ENCODE measurements around the gene C16orf54. TPM values are rescaled to one million over a fixed set of nuclear protein-coding genes. Genes with fewer than 3 reads are reported as not detected.
"Not testable (repeated sequence)": the region's sequence is repeated elsewhere in the genome, so short reads cannot be mapped to it uniquely, and the experiment has no call there.

Gene C16orf54
- total and polyA plus RNA-seq, 4 donors = 0.38 to 2.4 (median 0.84) TPM

- no peak overlapping the region for H3K27ac ChIP-seq (ENCODE audit: low read depth in 1 of 2, low read length in 2 of 2)
- H3K9ac ChIP-seq (ENCODE audit: low read depth in 1 of 2, low read length in 2 of 2) = no peak overlapping the region
- WGBS = 96% methylated on average over 21 of the region's 21 CpGs
- peaks cover 0 to 2% (median under 1%) of the 10 kb centered on the region in 4 donors for H3K36me3 ChIP-seq (ENCODE audit: control insufficient read depth in 4 of 4, insufficient read depth in 3 of 4, low read depth in 1 of 4, low read length in 3 of 4)
- no peaks in the 10 kb centered on the region for H3K27me3 ChIP-seq (ENCODE audit: control insufficient read depth in 4 of 4, insufficient read depth in 4 of 4, low read length in 3 of 4)
- DNase-seq (ENCODE audit: low spot score) = no peak
- peaks cover 2 to 10% (median 5%) of the 10 kb centered on the region in 4 donors for H3K4me1 ChIP-seq (ENCODE audit: control insufficient read depth in 4 of 4, insufficient read depth in 4 of 4, low read length in 3 of 4)
- no peak overlapping the region for H3K4me3 ChIP-seq (ENCODE audit: low read depth in 1 of 3, low read length in 3 of 3)
- no peaks in the 10 kb centered on the region for H3K9me3 ChIP-seq (ENCODE audit: control insufficient read depth in 4 of 4, low read length in 3 of 4)
- TF ChIP-seq SP1 (IDR thresholded peaks at IDR 0.05) (no peak), YY1 (IDR thresholded peaks at IDR 0.05) (no peak), NR2F2 (IDR thresholded peaks at IDR 0.05) (no peak), EGR1 (IDR thresholded peaks at IDR 0.05; ENCODE audit: low read depth in 2 of 2) (no peak), HNF4A (conservative IDR thresholded peaks at IDR 0.05) (no peak), FOXA2 (IDR thresholded peaks at IDR 0.05) (no peak), HNF4G (IDR thresholded peaks at IDR 0.05) (no peak)
Measured at GRCh38 chr16:29696881-29697331, 48.9 kb downstream of the C16orf54 start.

- H3K27ac ChIP-seq (ENCODE audit: low read depth in 1 of 2, low read length in 2 of 2); H3K27me3 ChIP-seq (ENCODE audit: control insufficient read depth in 4 of 4, insufficient read depth in 4 of 4, low read length in 3 of 4); H3K9me3 ChIP-seq (ENCODE audit: control insufficient read depth in 4 of 4, low read length in 3 of 4); H3K4me1 ChIP-seq (ENCODE audit: control insufficient read depth in 4 of 4, insufficient read depth in 4 of 4, low read length in 3 of 4); H3K4me3 ChIP-seq (ENCODE audit: low read depth in 1 of 3, low read length in 3 of 3); H3K9ac ChIP-seq (ENCODE audit: low read depth in 1 of 2, low read length in 2 of 2); H3K36me3 ChIP-seq (ENCODE audit: control insufficient read depth in 4 of 4, insufficient read depth in 3 of 4, low read depth in 1 of 4, low read length in 3 of 4); DNase-seq (ENCODE audit: low spot score): not testable (repeated sequence)
- 97% methylated on average over 3 of the region's 3 CpGs for WGBS
Measured at GRCh38 chr16:29695675-29696074, 50.1 kb downstream of the C16orf54 start.

GRCh38 chr16:29694384-29695195, 51.2 kb downstream of the C16orf54 start:
- Histone ChIP-seq H3K27ac (ENCODE audit: low read depth in 1 of 2, low read length in 2 of 2) (peak overlapping the region; percentile 55 to 75), H3K4me3 (ENCODE audit: low read depth in 1 of 3, low read length in 3 of 3) (no peak overlapping the region)

DNA sequence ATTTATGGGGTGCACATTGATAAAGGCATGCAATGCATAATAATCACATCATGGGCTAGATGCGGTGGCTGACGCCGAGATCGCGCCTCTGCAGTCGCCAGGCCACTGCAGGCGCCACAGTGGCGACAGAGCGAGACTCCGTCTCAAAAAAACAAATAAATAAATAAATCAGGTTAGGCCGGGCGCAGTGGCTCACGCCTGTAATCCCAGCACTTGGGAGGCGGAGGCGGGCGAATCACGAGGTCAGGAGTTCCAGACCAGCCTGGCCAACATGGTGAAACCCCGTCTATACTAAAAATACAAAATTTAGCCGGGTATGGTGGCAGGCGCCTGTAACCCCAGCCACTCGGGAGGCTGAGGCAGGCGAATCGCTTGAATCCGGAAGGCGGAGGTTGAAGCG, 53.2 kb downstream of the C16orf54 start:
- not testable (repeated sequence) for H3K27me3 ChIP-seq (ENCODE audit: control insufficient read depth in 4 of 4, insufficient read depth in 4 of 4, low read length in 3 of 4); H3K9me3 ChIP-seq (ENCODE audit: control insufficient read depth in 4 of 4, low read length in 3 of 4); H3K36me3 ChIP-seq (ENCODE audit: control insufficient read depth in 4 of 4, insufficient read depth in 3 of 4, low read depth in 1 of 4, low read length in 3 of 4); H3K9ac ChIP-seq (ENCODE audit: low read depth in 1 of 2, low read length in 2 of 2); DNase-seq (ENCODE audit: low spot score); H3K27ac ChIP-seq (ENCODE audit: low read depth in 1 of 2, low read length in 2 of 2); H3K4me3 ChIP-seq (ENCODE audit: low read depth in 1 of 3, low read length in 3 of 3)
- 97% methylated on average over 26 of the region's 26 CpGs for WGBS
- H3K4me1 ChIP-seq (ENCODE audit: control insufficient read depth in 4 of 4, insufficient read depth in 4 of 4, low read length in 3 of 4) = peaks cover 6 to 10% (median 8%) of the 10 kb centered on the region in 4 donors

More at GRCh38 chr16:29694384-29695195, 51.2 kb downstream of the C16orf54 start:
- peak in 1 of 2 donors; percentile 23 for TF ChIP-seq HNF4A (conservative IDR thresholded peaks at IDR 0.05)
- no peak for TF ChIP-seq YY1 (IDR thresholded peaks at IDR 0.05)
- TF ChIP-seq RXRA (IDR thresholded peaks at IDR 0.05) = peak in 1 of 2 donors; percentile 19
- WGBS = 60% methylated on average over 41 of the region's 41 CpGs
- no peak overlapping the region for H3K9ac ChIP-seq (ENCODE audit: low read depth in 1 of 2, low read length in 2 of 2)
- H3K36me3 ChIP-seq (ENCODE audit: control insufficient read depth in 4 of 4, insufficient read depth in 3 of 4, low read depth in 1 of 4, low read length in 3 of 4) = peaks cover 0 to 2% (median under 1%) of the 10 kb centered on the region in 4 donors
- H3K9me3 ChIP-seq (ENCODE audit: control insufficient read depth in 4 of 4, low read length in 3 of 4) = no peaks in the 10 kb centered on the region
- H3K4me1 ChIP-seq (ENCODE audit: control insufficient read depth in 4 of 4, insufficient read depth in 4 of 4, low read length in 3 of 4) = peaks cover 2 to 8% (median 5%) of the 10 kb centered on the region in 4 donors
- DNase-seq (ENCODE audit: low spot score) = no peak
- H3K27me3 ChIP-seq (ENCODE audit: control insufficient read depth in 4 of 4, insufficient read depth in 4 of 4, low read length in 3 of 4) = no peaks in the 10 kb centered on the region

Other genes starting within 250 kb of the C16orf54 start
- gene NPIPB12, start 239.6 kb downstream of the C16orf54 start, total RNA-seq = 10 to 100 TPM in 1 of 2 donors, 1 to 10 TPM in 1; 8.5 to 26.2 TPM
- gene NPIPB12, start 239.6 kb downstream of the C16orf54 start, polyA plus RNA-seq = 10 to 100 TPM in 1 of 2 donors, 1 to 10 TPM in 1; 2.8 to 19.1 TPM
- gene SPN, start 82.7 kb downstream of the C16orf54 start, total RNA-seq = 10 to 100 TPM in 1 of 2 donors, under 1 TPM in 1; 0.92 to 31.2 TPM
- under 1 TPM; 0.85 to 0.90 TPM for gene SPN, start 82.7 kb downstream of the C16orf54 start, polyA plus RNA-seq
- gene QPRT, start 66.8 kb downstream of the C16orf54 start, total RNA-seq = 10 to 100 TPM; 79.4 to 81.7 TPM
- 100 to 1,000 TPM; 119 to 143 TPM for gene QPRT, start 66.8 kb downstream of the C16orf54 start, polyA plus RNA-seq
- gene ZG16, start 32.3 kb upstream of the C16orf54 start, total RNA-seq = 1 to 10 TPM in 1 of 2 donors, under 1 TPM in 1; 0.19 to 2.7 TPM
- 1 to 10 TPM in 1 of 2 donors, under 1 TPM in 1; 0.68 to 2.8 TPM for gene ZG16, start 32.3 kb upstream of the C16orf54 start, polyA plus RNA-seq
- gene KIF22, start 44.8 kb upstream of the C16orf54 start, total RNA-seq = 10 to 100 TPM; 15.0 to 80.1 TPM
- 10 to 100 TPM; 39.9 to 58.7 TPM for gene KIF22, start 44.8 kb upstream of the C16orf54 start, polyA plus RNA-seq
- gene MAZ, start 60.5 kb upstream of the C16orf54 start, total RNA-seq = 100 to 1,000 TPM in 1 of 2 donors, 10 to 100 TPM in 1; 28.4 to 272 TPM
- 10 to 100 TPM; 16.0 to 61.7 TPM for gene MAZ, start 60.5 kb upstream of the C16orf54 start, polyA plus RNA-seq
- under 1 TPM; 0.09 to 0.59 TPM for gene PRRT2, start 66.2 kb upstream of the C16orf54 start, total RNA-seq
- gene PRRT2, start 66.2 kb upstream of the C16orf54 start, polyA plus RNA-seq = under 1 TPM; 0.16 to 0.28 TPM
- 10 to 100 TPM; 11.1 to 16.9 TPM for gene PAGR1, start 70.2 kb upstream of the C16orf54 start, total RNA-seq
- gene PAGR1, start 70.2 kb upstream of the C16orf54 start, polyA plus RNA-seq = 10 to 100 TPM in 1 of 2 donors, 1 to 10 TPM in 1; 7.3 to 18.7 TPM
- gene MVP, start 74.5 kb upstream of the C16orf54 start, total RNA-seq = 10 to 100 TPM; 30.7 to 78.4 TPM
- 10 to 100 TPM; 40.1 to 61.4 TPM for gene MVP, start 74.5 kb upstream of the C16orf54 start, polyA plus RNA-seq
- gene CDIPT, start 117.2 kb upstream of the C16orf54 start, total RNA-seq = 10 to 100 TPM; 31.4 to 38.7 TPM
- 100 to 1,000 TPM in 1 of 2 donors, 10 to 100 TPM in 1; 38.1 to 102 TPM for gene CDIPT, start 117.2 kb upstream of the C16orf54 start, polyA plus RNA-seq
- under 1 TPM; 0.25 to 0.37 TPM for gene SEZ6L2, start 153.6 kb upstream of the C16orf54 start, total RNA-seq
- gene SEZ6L2, start 153.6 kb upstream of the C16orf54 start, polyA plus RNA-seq = under 1 TPM; 0.24 to 0.35 TPM
- gene ASPHD1, start 154.5 kb upstream of the C16orf54 start, total RNA-seq = under 1 TPM in 1 of 2 donors, not detected in 1; 0.25 TPM
- gene ASPHD1, start 154.5 kb upstream of the C16orf54 start, polyA plus RNA-seq = under 1 TPM in 1 of 2 donors, not detected in 1; 0.28 TPM
- gene KCTD13, start 180.2 kb upstream of the C16orf54 start, total RNA-seq = 10 to 100 TPM in 1 of 2 donors, 1 to 10 TPM in 1; 3.1 to 13.1 TPM
- gene KCTD13, start 180.2 kb upstream of the C16orf54 start, polyA plus RNA-seq = 1 to 10 TPM; 2.7 to 4.4 TPM
- gene TMEM219, start 216.1 kb upstream of the C16orf54 start, total RNA-seq = 10 to 100 TPM; 25.5 to 29.6 TPM
- gene TMEM219, start 216.1 kb upstream of the C16orf54 start, polyA plus RNA-seq = 10 to 100 TPM; 64.1 to 75.9 TPM
- 10 to 100 TPM; 19.0 to 27.9 TPM for gene TAOK2, start 227.9 kb upstream of the C16orf54 start, total RNA-seq
- gene TAOK2, start 227.9 kb upstream of the C16orf54 start, polyA plus RNA-seq = 10 to 100 TPM in 1 of 2 donors, 1 to 10 TPM in 1; 2.2 to 12.9 TPM
- gene HIRIP3, start 249.6 kb upstream of the C16orf54 start, total RNA-seq = 10 to 100 TPM in 1 of 2 donors, 1 to 10 TPM in 1; 9.2 to 10.5 TPM
- gene HIRIP3, start 249.6 kb upstream of the C16orf54 start, polyA plus RNA-seq = 1 to 10 TPM; 5.7 to 9.0 TPM